ENCODE measurements around the gene TAF8. TPM values are rescaled to one million over a fixed set of nuclear protein-coding genes. Genes with fewer than 3 reads are reported as not detected.
A peak's percentile ranks its signal among the peaks of the same experiment; 100 is the strongest.

The TAF8 gene
- total and polyA plus RNA-seq, 11 donors = 18.5 to 38.7 (median 27.9) TPM

GRCh38 chr6:42012501-42013133, 37.7 kb upstream of the TAF8 start:
- Histone ChIP-seq H3K4me1 (peaks cover 0 to 48% (median 20%) of the 10 kb centered on the region in 12 donors), H3K9me3 (no peaks in the 10 kb centered on the region), H3K4me3 (no peak overlapping the region), H3K27ac (no peak overlapping the region), H3K36me3 (peaks cover 0 to 6% (median 0%) of the 10 kb centered on the region in 9 donors), H3K27me3 (no peaks in the 10 kb centered on the region)
- DNase-seq = no peak
- TF ChIP-seq POLR2A (IDR thresholded peaks at IDR 0.05) = no peak
- no peak for TF ChIP-seq CTCF (IDR thresholded peaks at IDR 0.05)
- WGBS, 4 donors = 96 to 98% (median 97%) methylated on average over 3 of the region's 3 CpGs
- intact Hi-C loops (cut with DNase I) = loop anchor here in 1 of 10 donors (10.0 kb wide), 1 partner anchor 48 kb away; no protein-coding TSS in a partner anchor
- ATAC-seq = no peak

- Histone ChIP-seq H3K27me3 (no peaks in the 10 kb centered on the region), H3K4me3 (no peak overlapping the region), H3K9me3 (no peaks in the 10 kb centered on the region), H3K4me1 (peaks cover 0 to 46% (median 20%) of the 10 kb centered on the region in 12 donors), H3K27ac (no peak overlapping the region), H3K36me3 (peaks cover 0 to 6% (median 0%) of the 10 kb centered on the region in 9 donors)
- 84 to 88% (median 85%) methylated on average over 2 of the region's 2 CpGs for WGBS, 4 donors
- ATAC-seq (no peak), DNase-seq (no peak)
- TF ChIP-seq CTCF (IDR thresholded peaks at IDR 0.05) = no peak
- no peak for TF ChIP-seq POLR2A (IDR thresholded peaks at IDR 0.05)
- intact Hi-C loops (cut with DNase I) = loop anchor here in 1 of 10 donors (10.0 kb wide), 1 partner anchor 48 kb away; no protein-coding TSS in a partner anchor
Observed at GRCh38 chr6:42013134-42013516, 37.2 kb upstream of the TAF8 start.

- peaks cover 0 to 6% (median 0%) of the 10 kb centered on the region in 9 donors for H3K36me3 ChIP-seq
- no peak overlapping the region for H3K4me3 ChIP-seq
- peak overlapping the region in 2 of 12 donors; percentile 18 to 46 for H3K27ac ChIP-seq
- H3K27me3 ChIP-seq = no peaks in the 10 kb centered on the region
- ATAC-seq (peak; percentile 23 to 65 (median 54)), DNase-seq (no peak)
- TF ChIP-seq CTCF (IDR thresholded peaks at IDR 0.05) (no peak), POLR2A (IDR thresholded peaks at IDR 0.05) (no peak)
- peaks cover under 1 to 31% (median 14%) of the 10 kb centered on the region in 12 donors for H3K4me1 ChIP-seq
- no peaks in the 10 kb centered on the region for H3K9me3 ChIP-seq
- 17 to 37% (median 34%) methylated on average over 4 of the region's 4 CpGs for WGBS, 4 donors
- intact Hi-C loops (cut with DNase I) = loop anchor here in 1 of 10 donors (10.0 kb wide), 1 partner anchor 52 kb away; no protein-coding TSS in a partner anchor
Observed at GRCh38 chr6:42017021-42017643, 33.2 kb upstream of the TAF8 start.

GRCh38 chr6:42020967-42021366, 29.4 kb upstream of the TAF8 start:
- H3K4me3 ChIP-seq = no peak overlapping the region
- no peaks in the 10 kb centered on the region for H3K9me3 ChIP-seq
- intact Hi-C loops (cut with DNase I) = no loop called here
- peaks cover 3 to 60% (median 19%) of the 10 kb centered on the region in 12 donors for H3K4me1 ChIP-seq
- H3K36me3 ChIP-seq = peaks cover 0 to 6% (median 0%) of the 10 kb centered on the region in 9 donors
- peak overlapping the region in 1 of 12 donors; percentile 81 for H3K27ac ChIP-seq
- DNase-seq (no peak), ATAC-seq (no peak)
- H3K27me3 ChIP-seq = no peaks in the 10 kb centered on the region
- WGBS, 4 donors = 96 to 98% (median 97%) methylated on average over 8 of the region's 8 CpGs
- TF ChIP-seq POLR2A (IDR thresholded peaks at IDR 0.05) = no peak
- no peak for TF ChIP-seq CTCF (IDR thresholded peaks at IDR 0.05)
